ENCODE results near the gene PI16.

DNA sequence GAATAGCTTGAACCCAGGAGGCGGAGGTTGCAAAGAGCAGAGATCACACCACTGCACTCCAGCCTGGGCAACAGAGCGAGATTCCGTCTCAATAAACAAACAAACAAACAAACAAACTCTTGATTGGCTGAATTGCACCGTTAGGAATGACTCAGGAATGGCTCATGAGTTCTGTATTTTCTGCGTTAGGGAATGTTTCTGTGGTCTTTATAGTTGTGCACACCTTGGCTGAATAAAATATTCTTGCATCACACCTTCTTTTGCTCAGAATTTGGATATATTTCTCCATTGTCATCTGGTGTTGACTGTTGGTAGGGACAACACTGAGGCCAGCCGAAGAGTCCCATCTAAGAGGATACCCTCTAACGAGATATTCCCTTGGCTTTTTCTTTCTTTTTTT, 19.6 kb upstream of the PI16 start:
- TF ChIP-seq, protein P1, sequence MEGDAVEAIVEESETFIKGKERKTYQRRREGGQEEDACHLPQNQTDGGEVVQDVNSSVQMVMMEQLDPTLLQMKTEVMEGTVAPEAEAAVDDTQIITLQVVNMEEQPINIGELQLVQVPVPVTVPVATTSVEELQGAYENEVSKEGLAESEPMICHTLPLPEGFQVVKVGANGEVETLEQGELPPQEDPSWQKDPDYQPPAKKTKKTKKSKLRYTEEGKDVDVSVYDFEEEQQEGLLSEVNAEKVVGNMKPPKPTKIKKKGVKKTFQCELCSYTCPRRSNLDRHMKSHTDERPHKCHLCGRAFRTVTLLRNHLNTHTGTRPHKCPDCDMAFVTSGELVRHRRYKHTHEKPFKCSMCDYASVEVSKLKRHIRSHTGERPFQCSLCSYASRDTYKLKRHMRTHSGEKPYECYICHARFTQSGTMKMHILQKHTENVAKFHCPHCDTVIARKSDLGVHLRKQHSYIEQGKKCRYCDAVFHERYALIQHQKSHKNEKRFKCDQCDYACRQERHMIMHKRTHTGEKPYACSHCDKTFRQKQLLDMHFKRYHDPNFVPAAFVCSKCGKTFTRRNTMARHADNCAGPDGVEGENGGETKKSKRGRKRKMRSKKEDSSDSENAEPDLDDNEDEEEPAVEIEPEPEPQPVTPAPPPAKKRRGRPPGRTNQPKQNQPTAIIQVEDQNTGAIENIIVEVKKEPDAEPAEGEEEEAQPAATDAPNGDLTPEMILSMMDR (conservative IDR thresholded peaks at IDR 0.05; ENCODE audit: low read length): no peak
- no peak for TF ChIP-seq EZH2phosphoT487 (IDR thresholded peaks at IDR 0.05; ENCODE audit: borderline replicate concordance, low read depth, low read length)

All from OCI-LY7 (cell line).